NCI-H2107 treated with DMSO at 0.1 percent for 48 hours (cell line): ENCODE measurements around the gene MAP4K5.

ENCODE experiments used
- DNase-seq: peaks from one replicate; lab custom pipeline; 2025; ENCODE audit not compliant: unreplicated experiment; lab: John Stamatoyannopoulos, UW

Gene MAP4K5

GRCh38 chr14:50477760-50478159 lies 54.6 kb downstream of the MAP4K5 start:
- no peak for DNase-seq

DNA sequence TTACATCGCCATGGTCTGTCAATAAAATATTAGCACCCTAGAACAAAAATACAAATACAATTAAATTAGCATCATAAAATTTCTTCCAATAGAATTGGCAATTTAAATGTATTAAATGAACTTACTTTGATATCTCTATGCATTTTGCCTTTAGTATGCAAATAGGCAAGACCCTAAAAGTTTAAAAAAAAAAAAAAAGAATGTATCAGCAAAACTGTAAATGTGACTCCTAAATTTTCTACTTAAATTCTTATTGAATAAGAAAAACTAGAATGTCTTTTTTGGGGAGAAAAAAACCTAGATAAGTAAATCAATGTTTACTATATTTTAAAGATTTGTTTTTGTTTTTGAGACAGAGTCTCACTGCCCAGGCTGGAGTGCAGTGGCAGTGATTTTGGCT lies 56.2 kb downstream of the MAP4K5 start:
- DNase-seq = no peak

GRCh38 chr14:50475460-50475859 lies 56.9 kb downstream of the MAP4K5 start:
- DNase-seq = no peak

DNA sequence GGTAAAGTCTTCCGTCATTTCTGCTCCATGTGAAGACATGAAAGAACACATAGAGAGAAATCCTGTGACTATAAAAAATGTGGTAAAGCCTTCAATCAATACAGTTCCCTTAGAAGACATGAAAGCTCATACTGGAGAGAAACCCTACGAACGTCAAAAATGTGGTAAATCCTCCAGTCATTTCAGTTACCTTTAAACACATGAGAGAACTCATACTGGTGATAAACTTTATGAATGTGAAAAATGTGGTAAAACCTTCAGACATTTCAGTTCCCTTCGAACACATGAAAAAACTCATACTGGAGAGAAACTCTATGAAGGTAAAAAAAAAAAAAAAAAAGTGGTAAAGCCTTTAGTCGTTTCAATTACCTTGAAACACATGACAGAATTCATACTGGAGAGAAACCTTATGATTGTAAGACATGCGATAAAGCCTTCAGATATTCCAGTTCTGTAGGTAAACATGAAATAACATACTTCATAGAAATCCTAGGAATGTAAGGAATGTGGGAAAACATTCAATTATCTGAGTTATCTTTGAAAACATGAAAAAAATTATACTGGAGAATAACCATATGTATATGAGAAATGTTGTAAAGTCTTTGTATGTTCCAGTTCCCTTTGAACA lies 60.4 kb downstream of the MAP4K5 start:
- no peak for DNase-seq

DNA sequence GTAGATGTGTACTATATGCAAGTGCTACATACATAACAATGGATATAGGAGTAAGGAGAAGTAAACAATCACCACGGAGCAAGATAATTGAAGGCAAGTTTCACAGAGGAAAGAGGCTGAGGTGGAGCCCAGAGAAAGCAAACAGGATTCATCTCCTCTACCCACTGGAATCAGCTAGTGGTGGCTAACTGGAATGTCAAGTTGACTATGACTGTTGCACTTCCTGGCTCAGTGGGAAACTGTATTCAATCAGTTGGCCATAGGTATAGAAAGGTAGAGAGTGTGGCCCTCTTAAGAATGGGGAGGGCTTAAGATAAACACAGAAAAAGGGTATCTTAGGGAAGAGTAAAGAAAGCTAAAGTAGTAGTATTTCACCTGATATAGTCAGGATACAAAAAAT lies 62.4 kb downstream of the MAP4K5 start:
- no peak for DNase-seq

- DNase-seq = no peak
Observed at GRCh38 chr14:50462111-50462510, 70.3 kb downstream of the MAP4K5 start.

DNA sequence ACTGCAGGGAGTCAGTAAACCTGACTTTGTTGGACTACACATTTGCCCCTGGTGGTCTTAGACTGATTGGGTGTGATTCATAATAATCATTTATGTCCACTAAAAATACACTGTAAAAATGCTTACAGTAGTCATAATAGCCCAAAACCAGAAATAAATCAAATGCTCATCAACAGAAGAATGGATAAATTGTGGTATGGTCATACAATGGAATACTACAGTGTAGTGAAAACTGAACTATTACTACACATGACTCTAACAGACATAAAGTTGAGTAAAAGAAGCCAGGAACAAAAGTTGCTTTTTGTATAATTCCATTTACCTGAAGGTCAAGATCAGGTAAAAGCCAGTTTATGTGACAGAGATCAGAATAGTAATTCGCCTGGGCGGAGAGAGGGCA lies 78.5 kb downstream of the MAP4K5 start:
- no peak for DNase-seq

GRCh38 chr14:50452979-50453705 lies 79.2 kb downstream of the MAP4K5 start:
- DNase-seq = no peak

- peak; percentile 26 for DNase-seq
Observed at GRCh38 chr14:50452296-50452695, 80.1 kb downstream of the MAP4K5 start.

DNA sequence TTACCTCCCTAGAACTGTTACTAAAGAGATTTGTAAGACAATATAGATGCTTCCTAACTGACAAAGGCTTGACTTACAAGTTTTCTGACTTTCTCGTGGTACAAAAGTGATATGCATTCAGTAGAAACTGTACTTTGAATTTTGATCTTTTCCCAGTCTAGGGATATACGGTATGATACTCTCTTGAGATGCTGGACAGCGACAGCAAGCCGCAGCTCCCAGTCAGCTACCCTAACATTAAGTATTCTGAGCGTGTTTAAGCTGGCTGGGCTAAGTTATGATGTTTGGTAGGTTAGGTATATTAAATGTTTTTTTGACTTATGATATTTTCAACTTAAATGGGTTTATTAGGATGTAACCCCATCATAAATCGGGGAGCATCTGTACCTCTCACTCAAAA lies 80.5 kb downstream of the MAP4K5 start:
- DNase-seq = no peak

DNA sequence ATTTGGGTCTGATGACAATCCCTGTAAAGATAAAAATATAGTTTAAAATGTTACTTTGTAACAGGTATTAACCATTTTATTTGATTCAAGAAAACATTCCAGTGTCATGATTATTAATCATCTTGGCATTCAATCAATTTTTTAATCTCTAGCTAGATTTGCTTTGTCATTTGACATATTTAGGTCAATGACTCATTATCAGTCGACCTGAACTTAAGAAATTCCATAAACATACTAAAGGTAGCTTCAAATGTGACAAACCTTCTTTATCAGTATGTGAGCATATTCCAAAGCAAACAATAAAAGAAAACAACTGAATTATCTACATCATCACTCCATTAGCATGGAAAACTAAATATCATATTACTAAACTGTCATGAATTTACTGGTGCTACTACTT lies 84.9 kb downstream of the MAP4K5 start:
- DNase-seq = no peak

DNA sequence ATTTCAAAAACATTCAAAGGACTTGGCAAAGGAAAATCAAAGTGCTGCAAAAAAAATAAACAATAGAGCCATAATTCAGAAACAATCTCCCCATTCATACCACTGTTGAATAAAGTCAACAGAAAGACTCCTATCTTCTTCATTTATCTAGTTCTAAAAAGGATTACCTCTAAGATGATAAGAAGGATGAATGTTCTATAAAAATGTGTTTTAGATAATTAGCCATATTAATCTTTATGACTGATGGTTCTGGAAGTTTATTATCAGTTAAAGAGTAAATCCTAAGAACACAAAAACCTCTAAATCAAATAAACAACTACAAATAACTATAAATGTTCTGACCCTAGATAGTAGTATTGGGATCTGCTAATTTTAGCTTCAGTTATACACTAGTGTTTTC lies 97.8 kb downstream of the MAP4K5 start:
- DNase-seq = no peak

DNA sequence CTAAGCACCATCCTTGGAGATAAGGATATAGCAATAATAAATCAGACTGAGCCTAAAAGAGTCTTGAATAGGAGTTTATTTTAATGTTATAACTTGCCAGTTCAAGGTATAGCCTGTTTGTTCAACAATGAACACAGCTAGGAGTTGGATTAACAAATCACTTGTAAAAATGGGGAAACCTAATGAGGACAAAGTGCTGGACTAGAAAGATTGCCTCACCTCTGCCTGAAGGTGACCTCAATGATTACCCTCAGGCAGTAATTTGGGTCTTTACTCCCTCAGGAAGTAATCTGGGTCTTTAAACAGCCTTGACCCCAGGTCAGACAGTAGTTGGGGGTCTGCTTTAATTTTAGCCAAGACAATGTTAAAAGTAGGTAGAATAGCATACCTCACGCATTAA lies 100.2 kb downstream of the MAP4K5 start:
- DNase-seq = no peak

- DNase-seq = no peak
Observed at GRCh38 chr14:50425816-50426215, 106.6 kb downstream of the MAP4K5 start.

DNA sequence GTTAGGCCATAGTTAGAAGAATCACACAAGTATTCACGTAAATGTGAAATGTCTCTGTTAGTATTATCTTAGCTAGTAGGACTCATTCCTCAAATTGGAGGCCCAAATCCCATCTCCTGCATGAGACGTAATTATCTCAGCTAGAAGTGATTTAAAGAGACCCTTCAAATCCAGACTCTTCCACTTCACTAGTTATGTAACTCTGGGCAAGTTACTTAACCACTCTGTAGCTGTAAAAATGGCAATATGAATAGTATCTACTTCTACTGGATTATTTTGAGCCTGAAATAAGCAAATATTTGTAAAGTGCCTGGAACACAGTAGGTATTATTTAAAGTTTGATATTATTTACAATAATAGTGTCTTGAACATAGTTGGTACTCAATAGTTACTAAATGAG lies 107.3 kb downstream of the MAP4K5 start:
- DNase-seq = no peak

- no peak for DNase-seq
Observed at GRCh38 chr14:50423529-50423928, 108.8 kb downstream of the MAP4K5 start.

- no peak for DNase-seq
Observed at GRCh38 chr14:50421499-50421898, 110.9 kb downstream of the MAP4K5 start.

DNA sequence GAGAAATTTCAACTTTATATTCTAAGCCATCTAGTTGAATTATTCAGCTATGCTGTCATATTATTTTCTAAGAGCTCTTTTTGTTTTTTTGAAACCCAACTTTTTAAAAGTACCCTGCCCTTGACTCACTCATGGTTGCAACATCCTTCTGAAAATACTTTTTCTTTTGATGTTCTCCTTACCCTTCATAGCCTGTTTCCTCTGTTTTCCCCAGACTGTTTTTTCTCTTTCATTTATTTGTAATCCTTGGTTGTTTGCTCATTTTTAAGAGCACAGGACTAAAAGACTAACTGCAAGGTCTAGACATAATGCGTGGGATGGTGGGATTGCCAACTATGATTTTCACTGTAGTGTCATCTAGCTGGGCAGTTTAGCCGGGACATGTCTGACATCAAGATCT lies 114.5 kb downstream of the MAP4K5 start:
- no peak for DNase-seq

- DNase-seq = no peak
Observed at GRCh38 chr14:50410921-50411320, 121.4 kb downstream of the MAP4K5 start.

- DNase-seq = no peak
Observed at GRCh38 chr14:50410071-50410470, 122.3 kb downstream of the MAP4K5 start.

- DNase-seq = no peak
Observed at GRCh38 chr14:50407111-50407812, 125.1 kb downstream of the MAP4K5 start.

DNA sequence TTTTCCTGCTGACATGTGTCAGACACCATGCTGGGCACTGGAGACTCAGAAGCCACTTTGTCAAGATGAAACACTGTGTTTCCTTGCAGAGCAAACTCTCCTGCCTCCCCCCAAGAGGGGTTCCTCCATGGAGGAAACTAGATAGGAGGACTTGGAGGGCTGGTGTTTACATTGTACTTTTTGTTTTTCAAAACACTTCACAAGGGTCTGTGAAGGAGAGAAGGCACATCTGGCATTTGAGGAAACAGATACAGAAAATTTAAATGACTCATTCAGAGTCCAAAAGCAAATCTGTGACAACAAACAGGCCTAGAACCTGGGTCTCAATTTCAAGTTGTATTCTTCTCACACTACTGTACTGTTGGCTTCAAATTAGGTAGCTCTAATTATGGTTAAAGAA lies 128.9 kb downstream of the MAP4K5 start:
- DNase-seq = peak; percentile 65
